ENCODE results near the gene RAP1B. TPM values are rescaled to one million over a fixed set of nuclear protein-coding genes. Genes with fewer than 3 reads are reported as not detected.
"Not testable (repeated sequence)": the region's sequence is repeated elsewhere in the genome, so short reads cannot be mapped to it uniquely, and the experiment has no call there.

RAP1B gene
- total RNA-seq, 4 donors from 2014 or later, result 114 to 181 (median 149) TPM

DNA sequence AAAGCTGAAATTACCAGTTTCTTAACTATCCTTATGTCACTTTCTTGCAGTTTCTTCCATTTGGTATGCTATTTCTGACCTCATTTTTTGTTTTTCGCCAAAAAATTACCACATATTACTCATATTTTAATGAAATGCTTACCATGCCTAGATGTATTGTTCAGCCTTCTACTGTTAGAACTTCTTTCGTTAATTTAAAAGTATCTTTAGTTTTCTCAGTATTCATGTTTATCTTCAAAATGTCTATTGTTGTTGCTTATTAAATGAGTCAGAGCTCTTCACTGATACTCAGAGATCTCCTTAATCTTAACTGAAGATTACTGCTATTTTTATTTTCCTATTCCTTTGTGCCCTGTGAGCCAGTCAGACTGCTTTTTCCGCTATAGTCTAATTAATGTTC is 20.5 kb downstream of the RAP1B start:
- Histone ChIP-seq H3K9me3 (peaks cover 0 to 10% (median 6%) of the 10 kb centered on the region in 4 donors), H3K27me3 (no peaks in the 10 kb centered on the region), H3K36me3 (peaks cover 0 to 14% (median 6%) of the 10 kb centered on the region in 4 donors), H3K4me3 (no peak overlapping the region), H3K4me1 (peaks cover 51 to 70% (median 64%) of the 10 kb centered on the region in 4 donors), H3K27ac (replicated peaks in 1 of 4) (no peak overlapping the region)
- 84% methylated on average over 3 of the region's 3 CpGs for WGBS
- TF ChIP-seq, protein P1, sequence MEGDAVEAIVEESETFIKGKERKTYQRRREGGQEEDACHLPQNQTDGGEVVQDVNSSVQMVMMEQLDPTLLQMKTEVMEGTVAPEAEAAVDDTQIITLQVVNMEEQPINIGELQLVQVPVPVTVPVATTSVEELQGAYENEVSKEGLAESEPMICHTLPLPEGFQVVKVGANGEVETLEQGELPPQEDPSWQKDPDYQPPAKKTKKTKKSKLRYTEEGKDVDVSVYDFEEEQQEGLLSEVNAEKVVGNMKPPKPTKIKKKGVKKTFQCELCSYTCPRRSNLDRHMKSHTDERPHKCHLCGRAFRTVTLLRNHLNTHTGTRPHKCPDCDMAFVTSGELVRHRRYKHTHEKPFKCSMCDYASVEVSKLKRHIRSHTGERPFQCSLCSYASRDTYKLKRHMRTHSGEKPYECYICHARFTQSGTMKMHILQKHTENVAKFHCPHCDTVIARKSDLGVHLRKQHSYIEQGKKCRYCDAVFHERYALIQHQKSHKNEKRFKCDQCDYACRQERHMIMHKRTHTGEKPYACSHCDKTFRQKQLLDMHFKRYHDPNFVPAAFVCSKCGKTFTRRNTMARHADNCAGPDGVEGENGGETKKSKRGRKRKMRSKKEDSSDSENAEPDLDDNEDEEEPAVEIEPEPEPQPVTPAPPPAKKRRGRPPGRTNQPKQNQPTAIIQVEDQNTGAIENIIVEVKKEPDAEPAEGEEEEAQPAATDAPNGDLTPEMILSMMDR (IDR thresholded peaks at IDR 0.05), result no peak
- TF ChIP-seq EP300 (IDR thresholded peaks at IDR 0.05) (no peak), POLR2A (IDR thresholded peaks at IDR 0.05; ENCODE audit: low read depth) (no peak), POLR2AphosphoS5 (IDR thresholded peaks at IDR 0.05) (no peak)
- DNase-seq (ENCODE audit: extremely low spot score), result no peak
- intact Hi-C loops (cut with DNase I), result no loop called here

DNA sequence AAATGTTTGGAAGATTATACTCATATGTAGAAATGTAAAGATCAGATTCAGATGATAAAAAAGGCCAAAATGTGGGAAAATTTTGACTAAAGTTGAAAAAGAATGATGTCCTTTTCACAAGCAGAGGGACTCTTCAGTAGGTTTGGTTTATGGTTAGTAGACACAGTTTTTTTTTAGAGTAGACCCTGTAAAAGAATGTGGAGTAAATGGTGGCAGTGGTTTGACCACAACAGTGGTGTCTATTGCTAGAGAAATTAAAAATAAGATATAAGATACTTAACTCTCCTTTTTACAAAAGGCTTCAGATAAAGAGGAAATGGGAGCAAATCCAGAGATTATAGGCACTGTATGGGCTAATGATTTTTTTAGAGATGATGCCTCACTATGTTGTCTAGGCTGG is 21.8 kb downstream of the RAP1B start:
- H3K27me3 ChIP-seq, result no peaks in the 10 kb centered on the region
- H3K27ac ChIP-seq (replicated peaks in 1 of 4), result no peak overlapping the region
- TF ChIP-seq POLR2AphosphoS5 (IDR thresholded peaks at IDR 0.05) (no peak), EP300 (IDR thresholded peaks at IDR 0.05) (no peak), POLR2A (IDR thresholded peaks at IDR 0.05; ENCODE audit: low read depth) (no peak)
- TF ChIP-seq, protein P1 (IDR thresholded peaks at IDR 0.05), result no peak
- H3K36me3 ChIP-seq, result peaks cover 0 to 6% (median 0%) of the 10 kb centered on the region in 4 donors
- H3K4me1 ChIP-seq, result peaks cover 51 to 80% (median 74%) of the 10 kb centered on the region in 4 donors
- no peak overlapping the region for H3K4me3 ChIP-seq
- peaks cover 0 to 10% (median 6%) of the 10 kb centered on the region in 4 donors for H3K9me3 ChIP-seq
- intact Hi-C loops (cut with DNase I), result no loop called here
- no peak for DNase-seq (ENCODE audit: extremely low spot score)

DNA sequence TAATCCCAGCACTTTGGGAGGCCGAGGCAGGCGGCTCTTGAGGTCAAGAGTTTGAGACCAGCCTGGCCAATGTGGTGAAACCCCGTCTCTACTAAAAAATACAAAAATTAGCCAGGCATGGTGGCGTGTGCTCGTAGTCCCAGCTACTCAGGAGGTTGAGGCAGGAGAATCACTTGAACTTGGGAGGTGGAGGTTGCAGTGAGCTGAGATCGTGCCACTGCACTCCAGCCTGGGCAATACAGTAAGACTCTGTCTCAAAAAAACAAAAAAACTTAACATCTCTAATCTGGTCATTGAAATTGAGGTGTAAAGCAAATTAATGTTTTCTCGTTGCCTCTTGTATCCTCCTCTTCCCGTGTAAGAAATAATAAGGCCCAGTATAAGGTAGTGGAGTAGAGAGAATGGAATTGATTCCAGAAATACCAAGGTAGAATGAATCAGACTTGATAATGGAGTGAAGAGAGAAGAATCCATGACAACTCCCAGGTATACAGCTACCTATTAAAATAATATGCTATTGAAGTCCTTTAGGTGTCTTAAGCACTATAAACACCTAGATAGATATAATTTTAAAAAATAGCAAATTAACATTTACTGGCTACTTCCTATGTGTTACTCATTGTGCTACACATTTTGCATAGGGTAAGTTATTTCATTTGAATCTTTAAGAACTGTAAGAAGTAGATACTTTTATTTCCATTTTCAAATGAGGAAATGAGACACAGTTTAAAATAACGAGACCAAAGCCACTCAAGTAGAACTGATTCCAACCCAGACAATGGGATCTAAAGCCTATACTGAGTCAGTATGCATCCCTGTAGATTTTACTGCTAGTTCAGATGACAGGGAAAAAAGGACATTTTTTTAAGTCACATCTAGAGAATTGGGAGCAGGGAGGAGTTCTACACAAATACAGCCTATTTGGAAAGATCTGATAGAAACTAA is 23.2 kb downstream of the RAP1B start:
- Histone ChIP-seq H3K27ac (replicated peaks in 1 of 4) (no peak overlapping the region), H3K4me1 (peaks cover 60 to 90% (median 81%) of the 10 kb centered on the region in 4 donors), H3K36me3 (no peaks in the 10 kb centered on the region), H3K27me3 (no peaks in the 10 kb centered on the region), H3K4me3 (no peak overlapping the region), H3K9me3 (no peaks in the 10 kb centered on the region)
- TF ChIP-seq EP300 (IDR thresholded peaks at IDR 0.05) (no peak), POLR2AphosphoS5 (IDR thresholded peaks at IDR 0.05) (no peak), POLR2A (IDR thresholded peaks at IDR 0.05; ENCODE audit: low read depth) (no peak)
- TF ChIP-seq, protein P1 (IDR thresholded peaks at IDR 0.05), result no peak
- intact Hi-C loops (cut with DNase I), result no loop called here
- 90% methylated on average over 9 of the region's 9 CpGs for WGBS
- no peak for DNase-seq (ENCODE audit: extremely low spot score)

DNA sequence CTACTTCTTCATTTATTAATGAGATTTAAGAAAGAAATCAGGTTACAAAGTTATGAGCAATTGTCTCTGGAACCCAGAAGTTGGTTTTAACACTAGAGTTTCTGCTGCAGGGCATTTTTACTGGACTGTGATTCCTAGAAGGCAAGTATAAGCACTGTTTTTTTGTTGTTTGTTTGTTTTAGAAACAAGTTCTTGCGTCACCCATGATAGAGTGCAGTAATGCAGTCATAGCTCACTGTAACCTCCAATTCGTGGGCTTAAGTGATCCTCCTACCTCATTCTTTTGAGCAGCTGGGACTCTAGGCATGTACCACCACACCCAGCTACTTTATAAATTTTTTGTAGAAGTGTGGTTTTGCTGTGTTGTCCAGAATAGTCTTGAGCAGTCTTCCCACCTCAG is 25.6 kb downstream of the RAP1B start:
- H3K27me3 ChIP-seq, result no peaks in the 10 kb centered on the region
- H3K4me1 ChIP-seq, result peaks cover 53 to 93% (median 82%) of the 10 kb centered on the region in 4 donors
- 65% methylated on average over 2 of the region's 2 CpGs for whole genome bisulfite sequencing

DNA sequence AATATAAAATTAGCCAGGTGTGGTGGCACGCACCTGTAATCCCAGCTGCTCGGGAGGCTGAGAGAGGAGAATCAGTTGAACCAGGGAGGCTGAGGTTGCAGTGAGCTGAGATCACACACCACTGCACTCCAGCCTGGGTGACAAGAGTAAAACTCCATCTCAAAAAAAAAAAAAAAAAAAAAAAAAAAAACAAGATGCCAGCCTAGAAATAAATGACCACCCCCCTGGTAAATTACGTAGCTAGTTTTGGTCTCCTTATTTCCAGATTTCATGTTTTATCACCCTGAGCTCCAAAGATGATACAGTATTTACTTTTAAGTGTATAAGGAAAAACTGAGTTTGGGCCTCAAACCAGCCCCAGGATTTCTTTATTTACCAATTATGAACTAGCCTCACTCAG is 26.7 kb downstream of the RAP1B start:
- intact Hi-C loops (cut with DNase I); H3K9me3 ChIP-seq; H3K36me3 ChIP-seq; H3K27ac ChIP-seq (replicated peaks in 1 of 4); H3K4me3 ChIP-seq; DNase-seq (ENCODE audit: extremely low spot score); H3K27me3 ChIP-seq: not testable (repeated sequence)
- 94% methylated on average over 3 of the region's 3 CpGs for WGBS
- H3K4me1 ChIP-seq, result peaks cover 45 to 93% (median 88%) of the 10 kb centered on the region in 4 donors

More for the DNA sequence above, 25.6 kb downstream of the RAP1B start:
- no peak for DNase-seq (ENCODE audit: extremely low spot score)
- intact Hi-C loops (cut with DNase I), result no loop called here
- Histone ChIP-seq H3K9me3 (no peaks in the 10 kb centered on the region), H3K4me3 (no peak overlapping the region), H3K27ac (replicated peaks in 1 of 4) (no peak overlapping the region), H3K36me3 (no peaks in the 10 kb centered on the region)
- TF ChIP-seq POLR2AphosphoS5 (IDR thresholded peaks at IDR 0.05) (no peak), EP300 (IDR thresholded peaks at IDR 0.05) (no peak), POLR2A (IDR thresholded peaks at IDR 0.05; ENCODE audit: low read depth) (no peak)
- TF ChIP-seq, protein P1 (IDR thresholded peaks at IDR 0.05), result no peak

Measured in esophagus muscularis mucosa (tissue), 4 donors.